IPS-15b (cell line): ENCODE data around the gene CMIP.

Experiments
- H3K27me3 ChIP-seq: one replicate; pipeline ENCODE4 v1.6.1; 2013; ENCODE audit warnings: low read length; ENCODE audit not compliant: control insufficient read depth, insufficient read depth
- H3K36me3 ChIP-seq: one replicate; pipeline ENCODE4 v1.6.1; 2013; ENCODE audit warnings: low read length; ENCODE audit not compliant: control insufficient read depth, insufficient read depth
- H3K4me1 ChIP-seq: one replicate; pipeline ENCODE4 v1.6.1; 2013; ENCODE audit warnings: mild to moderate bottlenecking, low read length; ENCODE audit not compliant: control insufficient read depth, insufficient read depth
- H3K4me3 ChIP-seq: one replicate; pipeline ENCODE4 v1.5.1; 2013; ENCODE audit warnings: low read depth, low read length
- H3K9ac ChIP-seq: one replicate; pipeline ENCODE4 v1.6.1; 2013; ENCODE audit warnings: low read depth, mild to moderate bottlenecking, low read length
- H3K9me3 ChIP-seq: one replicate; pipeline ENCODE4 v1.6.1; 2013; ENCODE audit warnings: mild to moderate bottlenecking, low read length; ENCODE audit not compliant: control insufficient read depth, insufficient read depth

The CMIP gene

DNA sequence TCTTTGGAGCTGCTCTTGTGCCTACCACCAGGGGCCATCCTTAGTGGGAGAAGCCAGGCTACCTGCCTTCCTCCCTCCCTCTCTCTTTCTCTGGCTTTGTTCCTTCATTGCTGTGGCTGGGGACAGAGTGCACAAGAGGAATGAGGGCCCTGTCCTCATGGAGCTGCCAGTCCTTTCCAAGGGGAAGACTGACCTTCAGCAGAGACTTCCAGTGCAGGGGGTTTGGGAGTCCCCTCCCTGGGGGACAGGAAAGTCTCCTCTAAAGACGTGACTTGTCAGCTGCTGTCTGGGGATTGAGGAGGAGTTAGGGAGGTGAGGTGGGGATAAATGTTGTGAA, 108.1 kb downstream of the CMIP start:
- Histone ChIP-seq H3K9ac (no peak overlapping the region), H3K36me3 (peaks cover 5% of the 10 kb centered on the region), H3K4me3 (no peak overlapping the region), H3K4me1 (peaks cover 2% of the 10 kb centered on the region), H3K27me3 (no peaks in the 10 kb centered on the region), H3K9me3 (no peaks in the 10 kb centered on the region)

DNA sequence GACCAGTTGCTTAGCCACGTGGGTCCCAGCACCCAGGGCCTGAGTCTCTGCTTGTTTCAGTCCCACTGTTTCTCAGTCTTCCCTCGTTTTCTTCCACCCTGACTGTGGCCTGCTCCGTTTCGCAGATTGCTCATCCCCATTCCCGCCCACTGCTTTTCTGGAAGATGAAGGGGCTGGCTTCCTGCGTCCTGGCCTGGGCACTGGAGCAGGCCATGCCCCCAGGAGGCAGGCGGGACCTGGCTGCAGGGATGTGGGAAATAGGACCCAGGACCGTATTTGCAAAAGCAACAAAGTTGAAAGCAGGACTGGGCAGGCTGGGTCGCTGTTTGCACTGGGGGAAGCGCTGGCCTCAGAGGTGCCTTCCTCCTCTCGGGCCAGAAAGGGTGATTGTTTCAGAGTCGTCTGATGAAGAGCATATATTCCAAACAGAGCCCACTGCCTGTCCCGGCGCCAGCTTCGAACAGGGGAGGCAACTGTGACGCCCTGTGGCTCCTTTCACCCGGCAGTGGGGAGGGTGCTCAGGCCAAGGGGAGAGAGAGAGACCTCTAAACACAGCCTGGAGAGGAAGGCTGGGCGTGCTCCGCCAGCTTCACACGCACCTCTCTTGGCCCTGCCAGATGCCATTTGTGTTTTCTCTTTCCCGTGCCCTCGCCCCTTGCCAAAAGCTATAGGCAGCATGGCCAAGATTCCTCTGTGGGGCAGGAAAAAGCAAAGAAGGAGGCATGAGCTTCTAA, 108.6 kb downstream of the CMIP start:
- H3K9me3 ChIP-seq = no peaks in the 10 kb centered on the region
- no peaks in the 10 kb centered on the region for H3K27me3 ChIP-seq
- peaks cover 2% of the 10 kb centered on the region for H3K4me1 ChIP-seq
- no peak overlapping the region for H3K9ac ChIP-seq
- H3K4me3 ChIP-seq = no peak overlapping the region
- H3K36me3 ChIP-seq = peaks cover 5% of the 10 kb centered on the region

DNA sequence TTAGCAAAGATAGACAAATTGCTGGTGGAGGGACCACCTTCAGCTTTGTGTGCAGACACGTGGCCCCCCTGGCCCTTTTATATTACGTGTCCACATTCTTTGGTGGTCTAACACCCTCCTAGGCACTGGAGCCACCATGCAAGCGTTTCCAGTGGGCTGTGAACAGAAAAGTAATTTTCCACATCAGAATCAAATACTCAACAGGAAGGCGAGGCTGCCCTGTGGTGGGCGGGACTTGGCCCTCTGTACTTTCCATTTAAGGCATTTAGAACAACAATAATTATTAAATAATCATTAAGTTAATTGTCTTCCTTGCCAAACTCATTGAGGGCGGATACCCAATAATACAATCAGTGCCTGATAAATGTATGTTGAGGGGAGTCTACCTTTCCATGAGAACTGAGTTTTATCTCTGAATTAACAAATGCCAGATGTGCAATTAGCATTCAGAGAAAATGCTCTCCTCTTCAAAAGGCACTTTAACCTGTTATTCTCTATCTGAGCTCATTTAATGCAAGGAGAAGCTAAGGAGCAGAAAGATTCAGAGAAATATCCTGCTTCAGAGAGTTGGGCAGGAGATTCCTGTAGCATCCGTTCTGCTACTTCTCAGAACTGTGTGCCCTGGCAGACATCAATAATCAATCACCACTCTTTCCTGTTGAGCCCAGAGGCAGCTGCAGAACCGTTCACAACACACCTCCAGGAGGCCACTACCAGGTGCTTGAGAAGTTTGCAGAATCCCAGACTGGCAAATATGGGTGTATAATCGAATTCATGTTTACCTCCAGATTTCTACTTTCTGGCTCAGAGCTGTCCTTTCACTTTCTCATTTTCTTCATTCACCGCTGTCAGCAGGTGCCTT, 109.4 kb downstream of the CMIP start:
- no peak overlapping the region for H3K4me3 ChIP-seq
- no peaks in the 10 kb centered on the region for H3K27me3 ChIP-seq
- H3K36me3 ChIP-seq = peaks cover 5% of the 10 kb centered on the region
- H3K4me1 ChIP-seq = peaks cover 2% of the 10 kb centered on the region
- no peak overlapping the region for H3K9ac ChIP-seq
- no peaks in the 10 kb centered on the region for H3K9me3 ChIP-seq

DNA sequence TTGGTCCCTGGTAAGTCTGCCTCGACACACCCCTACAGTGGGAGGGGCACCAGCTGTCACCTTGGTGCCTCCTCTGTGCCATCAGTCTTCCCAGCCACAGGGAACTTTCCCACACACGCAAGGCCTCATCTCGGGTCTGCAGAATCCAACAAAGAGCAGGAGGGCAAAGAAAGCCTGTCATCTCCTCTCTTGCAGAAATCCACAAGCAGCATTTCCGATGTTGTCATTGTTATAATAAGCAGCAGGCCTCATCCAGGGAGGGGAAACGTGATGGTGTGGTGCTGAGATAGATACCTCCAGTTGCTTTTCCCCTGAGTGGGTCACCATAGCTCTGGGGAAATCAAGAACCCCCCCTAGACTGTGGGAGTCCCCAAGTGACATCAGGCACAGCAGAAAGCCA, 110.4 kb downstream of the CMIP start:
- H3K4me3 ChIP-seq = no peak overlapping the region
- no peaks in the 10 kb centered on the region for H3K27me3 ChIP-seq
- peaks cover 2% of the 10 kb centered on the region for H3K4me1 ChIP-seq

DNA sequence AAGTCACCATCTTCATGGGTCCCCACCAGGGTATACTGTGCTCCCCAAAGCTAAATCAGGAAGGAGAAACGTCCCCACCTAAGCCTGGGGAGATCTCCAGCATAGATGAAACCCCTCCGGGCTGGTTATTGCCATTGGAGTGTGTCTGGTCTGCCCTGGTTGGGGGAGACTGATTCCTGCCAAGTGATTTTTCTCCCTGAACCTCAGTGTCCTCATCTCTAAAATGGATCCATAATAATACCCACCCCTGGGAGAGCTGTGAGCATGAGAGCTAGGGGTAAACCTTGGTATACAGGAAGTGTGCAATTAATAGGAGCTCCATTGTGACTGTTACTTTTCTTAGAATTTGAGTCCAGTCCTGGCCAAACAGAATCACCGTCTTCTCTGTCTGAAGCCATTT, 111.1 kb downstream of the CMIP start:
- H3K9me3 ChIP-seq = no peaks in the 10 kb centered on the region
- no peak overlapping the region for H3K9ac ChIP-seq
- H3K4me3 ChIP-seq = no peak overlapping the region
- peaks cover 1% of the 10 kb centered on the region for H3K36me3 ChIP-seq
- H3K4me1 ChIP-seq = peaks cover 2% of the 10 kb centered on the region
- H3K27me3 ChIP-seq = no peaks in the 10 kb centered on the region

More for the DNA sequence above, 110.4 kb downstream of the CMIP start:
- Histone ChIP-seq H3K36me3 (peaks cover 5% of the 10 kb centered on the region), H3K9ac (no peak overlapping the region), H3K9me3 (no peaks in the 10 kb centered on the region)

- no peaks in the 10 kb centered on the region for H3K9me3 ChIP-seq
- no peaks in the 10 kb centered on the region for H3K36me3 ChIP-seq
- H3K4me3 ChIP-seq = no peak overlapping the region
- peaks cover 2% of the 10 kb centered on the region for H3K4me1 ChIP-seq
- H3K27me3 ChIP-seq = no peaks in the 10 kb centered on the region
- H3K9ac ChIP-seq = no peak overlapping the region
These were observed 112.2 kb downstream of the CMIP start for GRCh38 chr16:81556715-81557284.

DNA sequence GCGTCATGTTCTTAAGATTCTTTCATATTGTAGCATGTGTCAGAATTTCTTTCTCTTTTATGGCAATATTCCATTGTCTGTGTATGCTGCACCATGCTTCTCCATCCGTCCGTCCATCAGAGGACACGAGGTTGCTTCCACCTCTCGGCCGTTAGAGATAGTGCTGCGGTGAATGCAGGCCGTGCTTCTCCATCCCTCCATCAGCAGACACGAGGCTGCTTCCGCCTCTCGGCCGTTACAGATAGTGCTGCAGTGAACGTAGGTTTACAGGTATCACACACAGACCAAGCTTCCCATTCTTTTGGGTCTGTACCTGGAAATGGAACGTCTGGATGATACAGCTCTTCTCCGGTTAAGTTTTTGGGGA, 113.5 kb downstream of the CMIP start:
- no peak overlapping the region for H3K9ac ChIP-seq
- H3K4me3 ChIP-seq = no peak overlapping the region
- H3K4me1 ChIP-seq = no peaks in the 10 kb centered on the region
- H3K36me3 ChIP-seq = no peaks in the 10 kb centered on the region
- H3K27me3 ChIP-seq = no peaks in the 10 kb centered on the region
- H3K9me3 ChIP-seq = no peaks in the 10 kb centered on the region

DNA sequence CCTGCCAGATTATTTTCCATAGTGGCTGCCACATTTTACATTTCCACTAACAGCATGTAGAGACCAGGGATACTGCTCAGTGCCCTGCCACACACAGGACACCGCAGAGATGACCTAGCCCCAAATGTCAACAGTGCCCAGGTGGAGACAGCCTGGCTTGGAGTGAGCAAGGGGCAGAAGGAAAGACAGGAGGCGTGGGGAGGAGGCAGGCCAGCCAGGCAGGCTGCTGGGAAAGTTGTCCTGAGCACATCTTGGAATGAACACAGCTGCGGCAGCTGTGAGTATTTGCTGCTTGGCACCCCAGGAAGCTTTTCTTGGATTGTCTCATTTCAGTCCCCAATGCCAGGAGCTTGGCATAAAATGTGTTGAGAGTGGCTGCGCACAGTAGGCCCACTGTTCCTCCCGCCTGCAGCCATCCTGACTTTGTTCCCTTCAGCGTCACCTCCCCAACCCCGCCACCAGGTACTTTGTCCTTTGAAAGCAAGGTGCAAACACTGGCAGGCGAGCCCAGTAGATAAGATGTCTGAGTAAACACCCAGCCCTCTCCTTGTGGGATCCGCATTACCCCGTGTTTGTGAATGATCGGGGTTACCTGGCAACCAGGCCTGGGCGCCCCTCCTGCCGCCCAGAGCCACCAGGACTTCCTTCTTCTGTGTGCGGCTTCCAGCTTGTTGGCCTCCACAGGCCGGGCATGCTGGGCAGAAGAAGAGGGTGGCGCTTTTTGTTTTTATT, 114.0 kb downstream of the CMIP start:
- Histone ChIP-seq H3K4me3 (no peak overlapping the region), H3K9ac (no peak overlapping the region), H3K9me3 (no peaks in the 10 kb centered on the region), H3K27me3 (no peaks in the 10 kb centered on the region), H3K36me3 (no peaks in the 10 kb centered on the region), H3K4me1 (no peaks in the 10 kb centered on the region)

DNA sequence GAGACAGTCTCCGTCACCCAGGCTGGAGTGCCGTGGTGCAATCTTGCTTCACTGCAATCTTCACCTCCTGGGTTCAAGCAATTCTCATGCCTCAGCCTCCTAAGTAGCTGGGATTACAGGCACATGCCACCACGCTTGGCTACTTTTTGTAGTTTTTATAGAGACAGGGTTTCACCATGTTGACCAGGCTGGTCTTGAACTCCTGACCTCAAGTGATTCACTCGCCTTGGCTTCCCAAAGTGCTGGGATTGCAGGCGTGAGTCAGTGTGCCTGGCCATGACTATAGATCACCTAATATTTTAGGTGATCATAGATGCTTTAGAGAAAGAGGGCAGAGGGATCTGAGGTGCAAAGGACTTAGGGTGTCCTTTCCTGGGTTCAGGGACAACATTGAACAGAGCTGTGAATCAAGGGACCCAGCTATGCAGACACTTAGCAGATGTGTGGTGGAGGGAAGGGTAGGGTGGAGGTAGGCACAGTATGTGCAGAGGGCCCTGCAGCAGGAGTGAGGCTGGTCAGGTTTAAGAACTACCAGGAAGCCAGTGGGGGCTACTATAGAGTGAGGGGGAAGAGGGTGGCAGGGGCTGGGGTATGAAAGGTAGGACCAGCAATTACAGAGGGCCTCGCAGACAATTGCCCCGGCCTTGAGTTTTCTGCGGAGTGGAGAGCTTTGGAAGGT, 116.5 kb downstream of the CMIP start:
- Histone ChIP-seq H3K4me3 (no peak overlapping the region), H3K4me1 (no peaks in the 10 kb centered on the region)

DNA sequence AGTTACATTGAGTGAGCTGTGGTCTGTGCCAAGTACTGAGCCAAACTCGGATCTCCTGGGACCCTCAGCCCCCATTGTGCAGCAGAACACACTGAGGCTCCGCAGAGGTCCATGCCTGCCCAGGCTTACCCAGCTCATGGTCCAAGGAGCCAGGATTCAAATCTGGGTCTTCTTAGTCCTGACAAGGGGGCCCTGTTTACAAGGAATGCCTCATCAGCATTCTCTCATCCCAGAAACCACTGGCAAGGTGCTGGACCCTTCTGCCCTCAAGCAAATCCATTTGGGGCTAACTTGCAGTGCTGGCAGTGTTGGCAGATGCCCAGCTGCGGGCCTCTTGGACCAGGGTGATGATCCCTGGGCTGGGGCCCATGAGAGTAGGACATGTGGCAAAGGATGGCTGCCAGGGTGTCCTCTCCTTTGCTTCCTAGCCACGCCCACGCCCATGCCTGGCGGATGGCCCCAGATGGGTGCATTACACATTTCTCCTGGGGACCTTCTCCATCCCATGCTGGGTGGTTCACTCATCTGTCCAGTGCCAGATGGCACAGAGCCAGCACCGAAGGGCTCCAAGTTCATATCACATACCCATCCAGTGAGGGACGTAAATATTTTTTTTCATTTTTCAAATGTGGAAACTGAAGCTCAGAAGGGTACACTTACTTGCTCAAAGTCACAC, 117.7 kb downstream of the CMIP start:
- Histone ChIP-seq H3K9me3 (no peaks in the 10 kb centered on the region), H3K4me3 (no peak overlapping the region), H3K27me3 (no peaks in the 10 kb centered on the region), H3K36me3 (peaks cover 7% of the 10 kb centered on the region), H3K4me1 (no peaks in the 10 kb centered on the region), H3K9ac (no peak overlapping the region)

More for the DNA sequence above, 116.5 kb downstream of the CMIP start:
- H3K9me3 ChIP-seq = no peaks in the 10 kb centered on the region
- no peaks in the 10 kb centered on the region for H3K27me3 ChIP-seq
- H3K36me3 ChIP-seq = peaks cover 7% of the 10 kb centered on the region
- no peak overlapping the region for H3K9ac ChIP-seq

DNA sequence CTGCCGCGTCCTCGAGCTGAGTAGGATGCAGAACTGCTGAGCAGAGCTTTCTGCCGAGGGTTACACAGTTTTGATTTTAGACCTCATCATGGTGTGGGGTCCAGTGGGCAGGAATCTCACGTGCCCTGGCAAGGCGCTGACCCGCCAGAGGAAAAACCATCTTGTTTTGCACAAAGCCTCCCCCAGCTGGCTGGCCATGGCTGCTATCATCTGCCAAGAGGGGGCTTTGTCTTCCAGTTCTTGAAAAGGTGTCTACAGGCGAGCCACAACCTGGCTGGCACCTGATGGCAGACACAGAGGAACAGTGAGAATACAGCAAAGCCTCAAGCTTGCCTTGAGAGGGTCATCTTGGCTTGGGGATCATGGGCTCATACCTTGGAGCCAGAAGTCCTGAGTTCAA, 118.3 kb downstream of the CMIP start:
- Histone ChIP-seq H3K36me3 (peaks cover 7% of the 10 kb centered on the region), H3K4me3 (no peak overlapping the region), H3K9me3 (no peaks in the 10 kb centered on the region), H3K9ac (no peak overlapping the region), H3K27me3 (no peaks in the 10 kb centered on the region), H3K4me1 (no peaks in the 10 kb centered on the region)
